ENCODE data around the gene RBM34.

GRCh38 chr1:235108876-235109275, 52.2 kb downstream of the RBM34 start:
- TF ChIP-seq EZH2 (IDR thresholded peaks at IDR 0.05; ENCODE audit: insufficient read depth, low read length) (no peak), CTCF (IDR thresholded peaks at IDR 0.05; ENCODE audit: insufficient read depth, low read depth, low read length) (no peak)

Data from astrocyte (in vitro differentiated cells and primary cell).